Transverse colon (tissue), 3 donors: ENCODE measurements around the gene MTHFS.

Experiments used
- CTCF ChIP-seq, 5 experiments: fragments of 200-600 bp in 3 of 5; fragments of 450-650 bp in 2 of 5; sonication (generic) in 3 of 5; IDR thresholded peaks; 1 replicate in 2 of 5; 2 replicates in 3 of 5; pipeline ENCODE4 v1.5.1; 2016 to 2017; ENCODE audit warnings: antibody characterized with exemption in 5 of 5, inconsistent platforms in 3 of 5, mild to moderate bottlenecking in 2 of 5, moderate library complexity in 1 of 5
- POLR2A ChIP-seq: fragments of 450-650 bp; IDR thresholded peaks from one replicate; pipeline ENCODE4 v1.6.1; 2016; ENCODE audit warnings: antibody characterized with exemption, mild to moderate bottlenecking, moderate library complexity

GRCh38 chr15:79924379-79924778 is 27.6 kb upstream of the MTHFS start:
- TF ChIP-seq POLR2A (no peak), CTCF (IDR thresholded peaks at IDR 0.05) (no peak)
